Measurements from ENCODE around the gene WWP2. TPM values are rescaled to one million over a fixed set of nuclear protein-coding genes. Genes with fewer than 3 reads are reported as not detected.

Gene WWP2
- total and polyA plus RNA-seq, 7 donors: 12.2 to 26.0 (median 19.0) TPM

- TF ChIP-seq CTCF (IDR thresholded peaks at IDR 0.05): no peak
- Histone ChIP-seq H3K27me3 (ENCODE audit: insufficient read depth in 3 of 3, low read length in 2 of 3) (no peaks in the 10 kb centered on the region), H3K36me3 (ENCODE audit: insufficient read depth in 1 of 2, low read depth in 1 of 2) (no peaks in the 10 kb centered on the region), H3K4me3 (no peak overlapping the region), H3K4me1 (peaks cover 18% of the 10 kb centered on the region), H3K27ac (peak overlapping the region; percentile 61), H3K9me3 (no peaks in the 10 kb centered on the region)
- ATAC-seq: no peak
- DNase-seq: no peak
- intact Hi-C loops (cut with DNase I): loop anchor here in 1 of 2 donors (1.0 kb wide), 1 partner anchor 62 kb away; no protein-coding TSS in a partner anchor
- WGBS, 3 donors: 70 to 85% (median 75%) methylated on average over 13 of the region's 13 CpGs
Measured at GRCh38 chr16:69858191-69859104, 96.3 kb downstream of the WWP2 start.

GRCh38 chr16:69859105-69859989 lies 97.2 kb downstream of the WWP2 start:
- Histone ChIP-seq H3K4me1 (peaks cover 18% of the 10 kb centered on the region), H3K36me3 (ENCODE audit: insufficient read depth in 1 of 2, low read depth in 1 of 2) (no peaks in the 10 kb centered on the region), H3K27me3 (ENCODE audit: insufficient read depth in 3 of 3, low read length in 2 of 3) (no peaks in the 10 kb centered on the region), H3K4me3 (no peak overlapping the region), H3K9me3 (no peaks in the 10 kb centered on the region), H3K27ac (peak overlapping the region; percentile 61)
- peak; percentile 41 for TF ChIP-seq CTCF (IDR thresholded peaks at IDR 0.05)
- no peak for DNase-seq
- intact Hi-C loops (cut with DNase I): loop anchor here in 1 of 2 donors (1.0 kb wide), 1 partner anchor 63 kb away; no protein-coding TSS in a partner anchor
- 44 to 53% (median 49%) methylated on average over 20 of the region's 20 CpGs for WGBS, 3 donors
- ATAC-seq: peak; percentile 50 to 67 (median 60)

- Histone ChIP-seq H3K9me3 (no peaks in the 10 kb centered on the region), H3K36me3 (ENCODE audit: insufficient read depth in 1 of 2, low read depth in 1 of 2) (no peaks in the 10 kb centered on the region), H3K27me3 (ENCODE audit: insufficient read depth in 3 of 3, low read length in 2 of 3) (no peaks in the 10 kb centered on the region), H3K27ac (peak overlapping the region; percentile 87), H3K4me3 (no peak overlapping the region), H3K4me1 (peaks cover 18% of the 10 kb centered on the region)
- ATAC-seq (peak in 3 of 4 donors; percentile 2 to 12 (median 3)), DNase-seq (no peak)
- intact Hi-C loops (cut with DNase I): loop anchor here (2.0 to 5.0 kb wide), 2 partner anchors 62 to 67 kb away; no protein-coding TSS in a partner anchor
- TF ChIP-seq CTCF (IDR thresholded peaks at IDR 0.05): no peak
- 85 to 92% (median 88%) methylated on average over 9 of the region's 9 CpGs for WGBS, 3 donors
Measured at GRCh38 chr16:69860233-69861231, 98.4 kb downstream of the WWP2 start.

Data from psoas muscle (tissue), 8 donors.